Fibroblast of mammary gland (primary cell): ENCODE data around the gene OTX1.

Experiments
- DNase-seq: peaks from one replicate; pipeline ENCODE4 v3.0.0-alpha.2; 2010; ENCODE audit warnings: low read depth
- H3K4me3 ChIP-seq: 2 replicates; pipeline ENCODE4 v1.5.1; 2011; ENCODE audit warnings: low read depth, mild to moderate bottlenecking, low read length, moderate library complexity; ENCODE audit not compliant: control insufficient read depth
- CTCF ChIP-seq: conservative IDR thresholded peaks from 2 replicates; pipeline ENCODE4 v1.5.1; 2011; ENCODE audit warnings: low read depth, low read length, inconsistent platforms; ENCODE audit not compliant: control insufficient read depth, insufficient read depth

OTX1 gene

GRCh38 chr2:63051042-63051794, 588 bp downstream of the OTX1 start:
- TF ChIP-seq CTCF = no peak
- H3K4me3 ChIP-seq = peak overlapping the region; percentile 59
- DNase-seq = no peak

- DNase-seq = no peak
- TF ChIP-seq CTCF = no peak
- H3K4me3 ChIP-seq = no peak overlapping the region
Measured at GRCh38 chr2:63051795-63052333, 1.2 kb downstream of the OTX1 start.

- no peak overlapping the region for H3K4me3 ChIP-seq
- no peak for DNase-seq
- no peak for TF ChIP-seq CTCF
Measured at GRCh38 chr2:63052411-63053080, 1.9 kb downstream of the OTX1 start.

- DNase-seq = no peak
- no peak for TF ChIP-seq CTCF
- no peak overlapping the region for H3K4me3 ChIP-seq
Measured at GRCh38 chr2:63053081-63053888, 2.7 kb downstream of the OTX1 start.

GRCh38 chr2:63053889-63054602, 3.4 kb downstream of the OTX1 start:
- H3K4me3 ChIP-seq = no peak overlapping the region
- no peak for DNase-seq
- TF ChIP-seq CTCF = peak; percentile 11

- no peak for TF ChIP-seq CTCF
- H3K4me3 ChIP-seq = no peak overlapping the region
- no peak for DNase-seq
Measured at GRCh38 chr2:63054841-63055225, 4.2 kb downstream of the OTX1 start.
